ENCODE data around the gene CUL4B.
"Not testable (repeated sequence)": the region's sequence is repeated elsewhere in the genome, so short reads cannot be mapped to it uniquely, and the experiment has no call there.

The CUL4B gene

GRCh38 chrX:120476714-120477113 lies 84.0 kb downstream of the CUL4B start:
- H3K36me3 ChIP-seq (ENCODE audit: control insufficient read depth, insufficient read depth, low read length) = no peaks in the 10 kb centered on the region
- no peaks in the 10 kb centered on the region for H3K4me1 ChIP-seq (ENCODE audit: control insufficient read depth, insufficient read depth, low read length)
- H3K4me3 ChIP-seq (ENCODE audit: low read depth, low read length) = no peak overlapping the region
- H3K27me3 ChIP-seq (ENCODE audit: control insufficient read depth, insufficient read depth, low read length) = peaks cover 4% of the 10 kb centered on the region; the same call in 1 of the 2 replicates
- no peaks in the 10 kb centered on the region for H3K9me3 ChIP-seq (ENCODE audit: control insufficient read depth, insufficient read depth, low read length)
- H3K27ac ChIP-seq (ENCODE audit: low read depth, low read length) = no peak overlapping the region
- H3K9ac ChIP-seq (ENCODE audit: low read depth, low read length) = no peak overlapping the region

- not testable (repeated sequence) for H3K9me3 ChIP-seq (ENCODE audit: control insufficient read depth, insufficient read depth, low read length)
These were observed 85.3 kb downstream of the CUL4B start for GRCh38 chrX:120475447-120475846.

More at GRCh38 chrX:120475447-120475846, 85.3 kb downstream of the CUL4B start:
- not testable (repeated sequence) for H3K27ac ChIP-seq (ENCODE audit: low read depth, low read length); H3K27me3 ChIP-seq (ENCODE audit: control insufficient read depth, insufficient read depth, low read length); H3K36me3 ChIP-seq (ENCODE audit: control insufficient read depth, insufficient read depth, low read length); H3K9ac ChIP-seq (ENCODE audit: low read depth, low read length); H3K4me1 ChIP-seq (ENCODE audit: control insufficient read depth, insufficient read depth, low read length); H3K4me3 ChIP-seq (ENCODE audit: low read depth, low read length)
